Measurements from ENCODE around the gene UBE2R2.
"Not testable (repeated sequence)": the region's sequence is repeated elsewhere in the genome, so short reads cannot be mapped to it uniquely, and the experiment has no call there.

The UBE2R2 gene

DNA sequence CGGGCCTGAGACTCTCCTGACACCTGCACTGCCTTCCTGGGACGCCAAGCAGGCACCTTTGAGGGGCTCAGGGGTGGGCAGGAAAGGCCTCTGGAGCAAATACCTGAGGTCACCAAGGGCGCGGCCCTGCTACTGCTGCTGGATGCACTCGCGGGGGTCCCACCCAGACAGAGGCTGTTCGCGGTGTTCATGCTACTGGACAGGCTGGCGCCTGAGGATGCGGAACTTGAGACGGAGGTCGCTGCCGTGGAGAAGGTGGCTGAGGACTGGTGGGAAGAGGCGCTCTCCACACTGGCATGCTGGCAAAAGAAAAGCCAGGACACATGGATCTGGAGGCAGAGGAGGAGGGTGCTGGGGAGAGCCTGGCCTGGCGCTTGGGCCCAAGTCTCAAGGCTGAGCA, 110.7 kb downstream of the UBE2R2 start:
- no peak for DNase-seq (ENCODE audit: low read depth)

DNA sequence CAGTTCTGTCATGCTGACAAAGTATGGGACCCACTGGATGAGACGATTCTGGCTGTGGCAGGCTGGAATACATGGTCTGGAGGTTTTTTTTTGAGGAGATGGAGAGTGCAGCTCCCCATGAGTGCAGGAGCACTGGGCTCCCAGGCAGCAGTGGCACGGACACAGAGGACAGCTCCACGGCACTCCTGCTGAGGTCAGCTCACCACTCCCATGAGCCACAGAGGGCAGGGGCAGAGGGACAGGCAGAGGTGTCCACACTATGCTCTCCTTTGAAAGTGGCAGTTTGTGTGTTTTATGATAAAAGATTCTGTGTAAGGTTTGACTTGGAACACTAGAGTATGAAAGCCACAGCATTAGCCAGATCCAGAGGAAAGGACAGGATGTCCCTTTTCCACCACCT, 114.4 kb downstream of the UBE2R2 start:
- DNase-seq (ENCODE audit: low read depth) = no peak

- no peak for DNase-seq (ENCODE audit: low read depth)
These were observed 115.3 kb downstream of the UBE2R2 start for GRCh38 chr9:33932078-33932807.

GRCh38 chr9:33934188-33934878, 117.4 kb downstream of the UBE2R2 start:
- no peak for DNase-seq (ENCODE audit: low read depth)

DNA sequence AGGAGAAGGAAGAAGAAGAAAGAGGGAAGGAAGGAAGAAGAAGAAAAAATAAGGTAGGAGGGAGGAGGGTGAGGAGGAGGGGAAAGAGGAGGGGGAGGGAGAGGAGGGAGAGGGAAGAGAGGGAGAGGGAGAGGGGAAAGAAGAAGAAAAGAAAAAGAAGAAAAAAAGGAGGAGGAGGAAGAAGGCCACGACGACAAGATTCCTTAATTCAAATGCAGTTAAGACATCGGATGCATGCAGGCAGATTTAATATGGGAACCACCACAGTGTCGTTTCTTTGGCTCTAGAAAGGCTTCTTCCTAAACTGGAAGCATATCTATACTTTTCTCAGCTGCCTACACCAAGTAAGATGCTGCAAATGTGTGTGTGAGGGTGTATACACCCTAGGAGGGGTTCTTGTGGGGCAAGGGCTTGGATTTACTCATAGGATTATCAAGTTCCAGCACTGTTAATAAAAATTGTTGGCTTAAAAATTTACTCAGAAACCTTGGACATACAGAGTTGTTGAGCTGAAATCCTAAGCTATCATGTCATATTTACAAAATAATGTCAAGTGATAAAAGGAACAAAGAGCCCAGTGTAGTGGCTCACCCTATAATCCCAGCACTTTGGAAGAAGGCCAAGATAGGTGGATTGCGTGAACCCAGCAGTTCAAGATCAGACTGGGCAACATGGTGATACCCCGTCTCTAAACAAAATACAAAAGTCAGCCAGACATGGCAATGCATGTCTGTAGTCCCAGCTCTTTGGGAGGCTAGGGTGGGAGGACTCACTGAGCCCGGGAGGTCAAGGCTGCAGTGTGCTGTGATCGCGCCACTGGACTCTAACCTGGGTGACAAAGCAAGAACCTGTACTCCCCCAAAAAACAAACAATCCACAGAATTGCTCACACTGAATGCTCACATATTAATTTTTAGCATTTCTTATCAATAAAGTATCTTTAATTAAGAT, 123.2 kb downstream of the UBE2R2 start:
- DNase-seq (ENCODE audit: low read depth) = no peak

DNA sequence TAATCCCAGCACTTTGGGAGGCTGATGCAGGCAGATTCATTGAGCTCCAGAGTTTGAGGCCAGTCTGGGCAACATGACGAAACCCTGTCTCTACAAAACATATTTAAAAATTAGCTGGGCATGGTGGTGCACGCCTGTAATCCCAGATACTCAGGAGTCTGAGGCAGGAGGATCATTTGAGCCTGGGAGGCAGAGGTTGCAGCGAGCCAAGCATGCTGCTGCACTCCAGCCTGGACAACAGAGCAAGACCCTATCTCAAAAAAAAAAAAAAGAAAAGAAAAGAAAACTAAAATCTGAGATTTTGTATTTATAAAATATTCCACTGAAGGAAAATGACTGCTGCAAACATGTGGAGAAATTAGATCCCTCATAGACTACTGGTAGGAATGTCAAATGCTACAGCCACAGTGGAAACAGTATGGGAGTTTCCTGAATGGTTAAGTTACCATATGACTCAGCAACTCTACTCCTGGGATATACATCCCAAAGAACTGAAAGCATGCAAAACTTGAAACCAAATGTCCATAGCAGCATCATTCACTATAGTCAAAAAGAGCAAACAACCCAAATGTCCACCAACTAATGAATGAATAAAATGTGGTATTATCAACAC, 125.6 kb downstream of the UBE2R2 start:
- DNase-seq (ENCODE audit: low read depth) = no peak

- DNase-seq (ENCODE audit: low read depth) = no peak
These were observed 126.4 kb downstream of the UBE2R2 start for GRCh38 chr9:33943389-33943788.

GRCh38 chr9:33946779-33947535, 130.0 kb downstream of the UBE2R2 start:
- no peak for DNase-seq (ENCODE audit: low read depth)

GRCh38 chr9:33950371-33950770, 133.4 kb downstream of the UBE2R2 start:
- DNase-seq (ENCODE audit: low read depth) = no peak

DNA sequence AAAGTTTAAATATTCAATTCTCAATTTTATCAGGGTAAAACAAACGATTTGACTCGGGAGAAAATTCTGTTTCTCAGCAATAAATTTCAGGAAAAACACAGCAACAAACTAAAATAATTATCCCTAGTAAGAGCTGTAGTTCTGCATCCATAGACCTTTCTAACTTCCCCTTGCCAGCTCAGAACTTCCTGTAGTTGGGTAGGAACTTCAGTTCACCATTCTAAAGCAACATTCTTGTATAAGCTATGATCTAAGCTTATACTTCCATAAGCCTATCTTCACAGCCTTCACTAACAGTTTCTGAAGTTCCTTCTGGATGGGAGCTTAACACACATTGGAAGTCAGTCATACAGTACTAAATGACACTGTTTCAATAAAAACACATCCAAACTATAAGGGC, 135.1 kb downstream of the UBE2R2 start:
- no peak for DNase-seq (ENCODE audit: low read depth)

- DNase-seq (ENCODE audit: low read depth) = no peak
These were observed 139.6 kb downstream of the UBE2R2 start for GRCh38 chr9:33956544-33956943.

DNA sequence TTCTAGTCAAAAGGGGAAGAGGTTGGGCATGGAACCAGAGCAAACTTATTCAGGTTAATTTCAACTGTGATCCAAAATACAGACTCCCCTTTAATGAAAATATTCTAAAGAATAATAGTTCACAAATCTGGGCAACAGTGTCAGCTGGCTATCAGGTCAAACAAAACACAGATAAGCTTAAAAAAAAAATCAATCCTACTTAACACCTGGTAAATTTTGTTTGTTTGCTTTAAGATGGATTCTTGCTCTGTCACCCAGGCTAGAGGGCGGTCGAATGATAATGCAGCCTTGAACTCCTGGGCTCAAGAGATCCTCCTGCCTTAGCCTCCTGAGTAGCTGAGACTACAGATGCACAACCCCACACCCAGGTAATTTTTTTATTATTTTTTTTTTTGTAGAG, 142.8 kb downstream of the UBE2R2 start:
- no peak for DNase-seq (ENCODE audit: low read depth)

DNA sequence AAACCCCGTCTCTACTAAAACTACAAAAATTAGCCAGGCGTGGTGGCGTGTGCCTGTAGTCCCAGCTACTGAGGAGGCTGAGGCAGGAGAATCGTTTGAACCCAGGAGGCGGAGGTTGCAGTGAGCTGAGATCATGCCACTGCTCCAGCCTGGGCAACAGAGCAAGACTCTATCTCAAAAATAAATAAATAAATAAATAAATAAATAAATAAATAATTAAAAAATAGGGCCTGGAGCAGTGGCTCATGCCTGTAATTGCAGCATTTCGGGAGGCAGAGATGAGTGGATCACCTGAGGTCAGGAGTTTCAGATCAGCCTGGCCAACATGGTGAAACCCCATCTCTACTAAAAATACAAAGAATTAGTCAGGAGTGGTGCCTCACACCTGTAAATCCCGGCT, 145.5 kb downstream of the UBE2R2 start:
- not testable (repeated sequence) for DNase-seq (ENCODE audit: low read depth)

GRCh38 chr9:33964086-33964768, 147.3 kb downstream of the UBE2R2 start:
- DNase-seq (ENCODE audit: low read depth) = no peak
